HG03378 (cell line): Measurements from ENCODE around the gene PAX8.
"Not testable (repeated sequence)": the region's sequence is repeated elsewhere in the genome, so short reads cannot be mapped to it uniquely, and the experiment has no call there.

Experiments
- ATAC-seq: cut with Tn5 transposase; IDR thresholded peaks from one replicate; pipeline ENCODE4 v1.9.1; 2021; ENCODE audit warnings: mild to moderate bottlenecking, moderate library complexity; ENCODE audit not compliant: unreplicated experiment

The PAX8 gene

DNA sequence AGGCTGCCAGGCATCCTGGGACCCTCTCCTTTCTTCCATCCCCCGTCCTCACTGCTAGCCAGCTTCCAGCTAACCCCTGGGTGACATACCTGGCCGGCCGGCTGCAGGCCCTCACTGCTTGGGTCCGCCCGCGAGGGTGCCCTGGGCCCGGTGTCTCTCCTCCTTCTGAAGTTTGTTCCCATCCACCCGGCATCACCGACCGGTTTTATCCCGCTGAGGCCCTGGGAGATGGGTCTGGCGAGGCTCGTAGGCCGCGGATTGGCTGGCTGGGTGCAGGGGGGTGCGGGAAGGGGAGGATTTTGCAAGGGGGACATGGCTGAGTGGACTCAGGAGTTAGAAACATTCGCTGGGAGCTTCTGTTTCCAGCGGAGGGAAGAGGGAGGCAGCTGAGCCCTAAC lies at the start of gene PAX8:
TSS of gene PAX8 (minus strand) at position 180 of the 398 bp plus-strand sequence. CDS start 527 bp downstream, outside the sequence.
- no peak for ATAC-seq

DNA sequence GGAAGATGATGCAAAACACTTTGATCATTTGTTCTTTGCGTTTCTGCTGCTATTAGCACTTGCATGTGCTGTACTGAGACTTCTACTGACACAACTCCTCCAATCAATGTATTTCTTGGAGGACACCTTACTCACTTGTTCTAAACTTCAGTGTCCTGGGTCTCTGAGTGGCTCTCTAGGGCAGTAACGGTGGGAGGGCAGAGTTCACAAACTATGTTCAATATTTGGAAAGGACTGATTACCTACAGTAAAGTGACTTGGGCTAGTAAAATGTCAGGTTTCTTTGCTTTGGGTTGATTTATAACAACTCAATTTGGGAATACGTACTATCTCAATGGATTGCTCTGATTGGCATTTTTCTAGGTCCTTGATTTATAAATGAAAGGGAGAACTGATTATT lies 49.3 kb upstream of the PAX8 start:
- no peak for ATAC-seq

DNA sequence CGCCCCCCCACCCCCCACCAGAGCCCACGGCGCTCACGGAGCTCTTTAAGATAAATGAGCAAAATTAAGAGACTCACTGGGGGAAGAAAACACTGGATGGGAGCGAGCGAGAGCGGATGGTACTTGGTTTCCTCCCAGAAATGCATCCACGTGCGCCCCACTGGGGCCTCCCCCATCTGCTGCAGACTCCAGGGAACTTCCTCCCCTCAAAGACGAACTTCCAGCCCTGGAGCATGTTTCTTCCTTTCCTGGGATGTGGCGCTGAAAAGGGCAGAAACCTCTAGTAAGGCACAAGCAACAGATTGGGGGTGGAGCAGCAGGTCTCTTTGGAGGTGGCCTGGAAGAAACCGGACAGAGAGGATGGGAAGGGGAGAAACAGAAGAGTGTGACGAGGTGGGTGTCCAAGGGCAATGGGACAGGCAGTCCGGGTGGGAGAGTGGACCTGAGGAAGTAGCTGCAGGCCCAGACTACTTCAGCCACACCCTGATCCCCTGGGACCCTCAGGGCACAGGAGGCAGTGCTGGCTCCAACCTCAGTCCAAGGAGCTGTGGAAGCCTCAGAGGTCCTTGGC lies 46.5 kb upstream of the PAX8 start:
- ATAC-seq, result not testable (repeated sequence)

DNA sequence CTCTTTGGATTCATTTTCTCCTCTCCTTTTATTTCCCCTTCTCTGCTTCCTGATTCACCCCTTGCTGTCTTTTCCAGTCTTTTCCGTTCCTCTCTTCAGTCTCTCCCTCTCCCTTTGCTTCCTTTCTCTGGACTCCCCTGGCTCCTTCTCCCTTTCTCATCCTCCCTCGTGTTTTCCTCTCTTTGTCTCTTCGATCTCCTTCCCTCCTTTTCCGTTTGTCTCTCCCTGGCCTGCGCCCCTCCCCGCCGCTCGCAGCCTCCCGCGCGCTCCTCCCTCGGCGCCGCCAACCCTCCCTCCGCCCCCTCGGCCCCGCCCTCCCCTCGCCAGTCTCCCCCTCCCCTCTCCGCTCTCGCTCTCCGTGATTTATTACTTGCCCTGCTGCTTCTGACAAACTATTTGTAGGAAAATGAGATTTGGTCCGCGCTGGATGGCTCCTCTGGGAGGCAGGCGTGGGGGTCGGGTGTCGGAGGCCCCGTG lies 46.0 kb upstream of the PAX8 start:
- ATAC-seq, result no peak

DNA sequence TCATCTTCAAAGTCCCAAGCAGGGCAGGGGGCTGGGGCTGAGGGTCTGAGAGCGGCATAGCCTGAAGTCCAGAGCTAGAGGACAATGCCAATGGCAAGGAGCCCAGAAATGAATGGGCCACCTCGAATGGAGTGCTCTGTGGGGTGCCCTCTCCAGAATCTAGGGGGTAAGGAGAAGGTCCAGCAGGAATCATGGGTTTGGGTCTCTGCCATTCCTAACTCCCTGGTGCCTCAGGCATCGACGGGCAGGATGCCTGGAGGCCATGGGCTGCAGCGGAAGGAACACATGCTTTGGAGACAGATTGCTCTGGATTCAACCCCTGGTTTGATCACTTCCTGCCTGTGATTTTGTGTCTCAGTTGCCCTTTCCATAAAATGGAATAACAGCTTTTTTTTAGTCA lies 44.4 kb upstream of the PAX8 start:
- ATAC-seq, result not testable (repeated sequence)

DNA sequence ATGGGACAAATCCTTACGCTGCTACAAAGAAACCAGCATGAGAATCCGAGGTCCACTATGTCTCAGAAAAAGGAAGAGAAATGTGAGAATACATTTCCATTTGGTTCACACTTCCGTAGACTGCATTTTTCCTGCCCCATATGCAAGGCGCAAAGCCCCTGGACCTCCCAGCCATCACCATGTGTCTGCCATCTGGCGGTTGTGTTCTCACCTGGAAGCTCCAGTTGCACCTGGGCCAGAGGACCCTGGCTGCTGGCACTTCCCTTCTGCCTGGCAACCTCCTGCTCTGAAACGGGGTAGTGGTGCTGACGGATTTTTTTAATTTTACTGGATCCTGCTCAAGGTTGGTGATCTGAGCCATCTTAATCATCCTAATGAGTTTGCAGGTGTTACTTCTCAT lies 41.4 kb upstream of the PAX8 start:
- ATAC-seq, result not testable (repeated sequence)

DNA sequence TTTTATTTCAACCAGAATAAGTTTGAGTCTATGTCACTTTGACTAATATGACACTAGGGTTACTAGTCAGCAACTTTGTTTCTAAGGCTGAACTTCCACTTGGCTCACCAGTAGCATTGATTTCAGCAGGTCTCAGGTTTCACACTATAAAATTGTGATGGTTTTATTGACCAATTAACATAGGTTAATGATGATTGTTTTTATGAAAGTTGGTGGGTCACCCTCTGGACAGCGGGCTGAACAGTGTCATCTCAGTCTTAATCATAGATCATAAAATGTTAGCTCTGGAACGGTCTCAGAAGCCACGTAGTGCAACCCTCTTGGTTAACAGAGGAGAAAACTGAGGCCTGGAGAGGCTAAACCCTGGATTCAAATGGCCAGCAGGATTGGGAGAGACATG lies 40.2 kb upstream of the PAX8 start:
- not testable (repeated sequence) for ATAC-seq

DNA sequence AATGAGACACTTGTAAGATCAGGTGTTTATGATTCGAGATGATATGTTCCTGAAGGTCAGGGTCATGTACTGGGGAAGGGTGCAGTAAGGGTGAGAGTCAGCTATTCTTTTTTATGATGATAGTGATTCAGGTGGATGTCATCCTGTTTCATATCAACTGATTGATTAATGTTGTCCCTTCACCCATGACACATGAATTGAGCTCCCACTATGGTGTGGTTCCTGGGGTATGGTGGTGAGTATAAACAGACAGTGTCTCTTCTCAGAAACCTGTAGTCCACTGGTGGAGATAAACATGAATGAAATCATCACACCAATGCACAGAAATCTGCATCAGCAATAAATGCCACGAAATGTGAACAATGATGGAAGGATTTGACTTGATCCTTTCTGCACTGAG lies 37.4 kb upstream of the PAX8 start:
- no peak for ATAC-seq

DNA sequence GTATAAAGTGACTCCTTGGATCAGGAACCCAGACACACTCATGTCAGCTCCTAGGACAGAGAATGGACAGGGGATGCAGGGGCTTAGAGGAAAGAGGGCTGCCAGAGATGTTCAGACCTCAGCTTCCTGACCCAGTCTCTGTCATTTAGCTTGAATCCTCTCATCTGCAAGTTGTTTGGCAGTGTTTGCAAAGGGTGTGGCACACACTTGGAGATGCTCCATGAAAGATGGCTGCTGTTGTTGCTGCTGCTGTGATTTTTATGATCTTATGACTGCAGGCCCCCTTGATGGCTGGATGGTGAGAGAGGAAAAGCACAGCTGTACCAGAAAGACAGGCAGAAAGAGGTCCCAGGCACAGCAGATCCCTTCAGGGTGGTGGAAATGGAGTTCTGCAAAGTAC lies 35.9 kb upstream of the PAX8 start:
- not testable (repeated sequence) for ATAC-seq

DNA sequence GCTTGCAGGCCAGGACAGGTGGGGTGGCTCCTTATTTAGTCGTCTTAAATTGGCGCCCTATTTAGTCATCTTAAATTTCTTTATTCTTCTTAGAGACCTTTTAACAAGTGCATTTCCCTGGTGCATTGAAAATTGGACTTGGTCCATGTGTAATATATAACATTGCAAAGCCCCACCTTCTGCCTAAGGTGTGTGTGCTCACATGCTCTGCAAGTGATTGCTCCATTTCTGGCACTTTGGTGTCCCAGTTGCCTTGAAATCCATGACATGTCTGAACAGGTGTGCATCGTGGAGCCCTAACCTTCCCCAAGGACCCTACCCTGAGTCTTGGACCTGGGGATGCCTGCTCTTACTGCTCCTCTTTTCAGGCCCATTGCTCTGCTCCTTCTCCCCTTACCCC lies 35.5 kb upstream of the PAX8 start:
- not testable (repeated sequence) for ATAC-seq

DNA sequence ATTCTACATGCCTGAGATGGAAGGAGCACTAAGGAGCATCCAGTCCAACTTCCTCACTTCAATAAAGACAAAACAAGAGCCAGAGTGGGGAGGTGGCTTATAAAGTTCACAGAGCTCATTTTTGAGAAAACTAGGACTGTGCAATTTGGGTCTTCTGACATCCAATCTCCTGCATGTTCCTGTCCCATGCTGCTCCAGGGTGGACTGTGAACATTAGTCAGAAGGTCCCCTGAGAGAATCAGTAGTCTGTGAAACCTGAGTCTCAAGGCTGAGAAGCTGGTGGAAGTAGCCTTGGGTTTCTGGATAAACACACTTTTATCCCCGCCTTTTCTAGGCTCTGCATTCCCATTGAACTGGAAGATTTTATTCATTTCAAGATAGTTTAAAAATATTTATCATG lies 33.1 kb upstream of the PAX8 start:
- ATAC-seq, result not testable (repeated sequence)

DNA sequence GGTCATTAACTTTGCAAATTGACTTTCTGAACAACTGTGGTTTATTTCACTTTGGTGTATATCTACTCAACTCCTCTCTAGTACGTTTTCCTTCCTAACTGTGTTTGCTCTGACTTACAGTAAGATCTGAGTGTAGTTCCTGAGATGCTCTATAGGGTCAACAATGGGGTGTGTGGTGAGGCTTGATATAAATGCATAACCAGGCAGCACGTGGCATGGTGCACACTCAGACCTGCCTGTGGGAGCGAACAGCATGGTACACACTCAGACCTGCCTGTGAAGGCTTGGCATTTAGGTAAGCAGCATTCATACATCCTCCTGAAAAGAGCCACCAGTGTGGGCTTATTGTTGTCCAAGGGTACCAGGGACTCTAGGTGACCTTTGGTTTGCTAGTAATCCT lies 32.5 kb upstream of the PAX8 start:
- not testable (repeated sequence) for ATAC-seq

DNA sequence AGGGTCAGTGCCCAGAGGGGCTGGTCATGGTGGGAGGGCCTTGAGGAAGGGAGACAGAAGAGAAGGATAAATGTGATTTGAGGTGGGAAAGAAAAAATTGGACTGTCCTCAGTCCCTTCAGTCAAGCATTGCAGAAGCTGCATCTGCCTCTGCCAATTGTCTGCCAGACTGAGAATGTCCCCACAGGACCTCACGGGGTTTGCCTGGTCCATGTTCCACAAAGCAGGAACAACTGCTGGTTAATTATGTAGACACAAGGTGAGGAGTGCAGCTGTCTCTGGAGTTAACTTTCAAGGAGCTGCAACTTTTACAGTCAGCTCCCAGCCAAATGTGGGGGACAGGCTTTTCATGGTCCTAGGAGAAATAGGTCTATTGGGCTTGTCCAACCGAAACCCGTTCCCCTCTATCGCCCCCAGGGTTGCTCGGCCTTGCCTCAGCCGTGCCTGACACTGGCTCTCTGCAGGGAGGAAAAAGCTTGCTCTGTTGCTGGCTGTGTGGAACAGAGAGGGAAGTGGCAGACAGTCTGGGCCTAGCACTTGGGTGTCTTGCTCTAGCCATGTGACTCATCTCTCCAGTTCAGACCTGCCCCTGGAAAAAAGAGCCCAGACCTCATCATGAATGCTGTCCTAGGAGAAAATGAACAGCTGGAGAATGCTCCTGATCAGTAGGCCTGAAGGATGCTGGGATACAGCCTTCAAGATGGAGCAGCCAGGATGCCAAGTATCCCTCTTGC lies 31.1 kb upstream of the PAX8 start:
- no peak for ATAC-seq

DNA sequence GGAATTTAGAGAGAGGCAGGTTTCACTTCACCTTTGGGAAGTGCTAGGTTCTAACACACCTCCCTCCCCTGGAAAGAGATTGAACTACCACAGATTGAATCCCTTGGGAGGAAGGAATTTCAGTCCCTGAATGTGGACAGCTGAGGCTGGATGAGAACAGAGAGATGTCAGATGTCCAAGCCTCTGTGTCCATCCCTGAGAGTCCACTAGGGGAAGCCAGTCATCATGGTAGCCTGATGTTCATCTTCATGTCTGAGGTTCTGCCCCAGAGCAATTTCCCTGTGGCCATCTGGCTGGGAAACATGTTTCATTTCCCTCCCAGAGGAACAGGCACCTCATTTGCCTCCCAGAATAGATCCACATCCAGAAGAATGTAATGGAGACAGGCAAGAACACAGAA lies 30.1 kb upstream of the PAX8 start:
- not testable (repeated sequence) for ATAC-seq

DNA sequence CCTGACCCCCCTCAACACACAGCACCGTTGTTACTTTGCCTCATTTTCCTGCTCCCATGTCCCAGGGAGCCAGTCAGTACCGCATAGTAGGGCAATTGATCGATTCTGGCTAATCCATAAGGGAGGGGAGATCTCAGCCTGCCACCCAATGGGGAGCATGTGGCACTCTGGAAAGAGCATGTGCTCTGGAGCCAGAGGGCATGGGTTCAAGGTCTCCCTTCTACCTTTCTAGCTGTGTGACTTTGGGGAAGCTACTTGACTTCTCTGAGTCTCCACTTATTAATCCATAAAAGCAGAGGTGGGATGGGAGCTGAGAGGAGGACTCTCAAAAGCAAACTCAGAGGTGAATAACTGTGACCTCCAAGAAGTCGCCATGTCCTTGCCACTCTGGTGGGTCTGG lies 27.5 kb upstream of the PAX8 start:
- ATAC-seq, result not testable (repeated sequence)

DNA sequence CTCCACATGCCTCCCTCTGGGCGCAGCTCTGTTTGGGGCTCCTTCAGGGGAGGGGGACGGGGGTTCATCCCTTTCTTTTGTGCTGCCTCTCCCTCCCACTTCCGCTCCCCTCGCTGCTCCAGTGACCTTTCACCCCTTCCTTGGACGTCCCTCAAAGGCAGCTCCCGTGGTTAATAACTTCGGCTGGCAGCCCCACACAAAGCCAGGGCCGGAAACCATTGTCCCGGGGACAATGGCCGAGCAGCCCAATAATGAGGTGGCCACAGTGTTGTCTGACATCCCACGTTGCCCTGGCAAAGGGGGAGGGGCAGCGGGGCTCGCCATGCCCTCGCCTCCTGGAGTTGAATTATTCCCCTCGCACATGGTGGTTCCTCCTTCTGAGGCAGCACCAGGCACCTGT lies 27.0 kb upstream of the PAX8 start:
- not testable (repeated sequence) for ATAC-seq

DNA sequence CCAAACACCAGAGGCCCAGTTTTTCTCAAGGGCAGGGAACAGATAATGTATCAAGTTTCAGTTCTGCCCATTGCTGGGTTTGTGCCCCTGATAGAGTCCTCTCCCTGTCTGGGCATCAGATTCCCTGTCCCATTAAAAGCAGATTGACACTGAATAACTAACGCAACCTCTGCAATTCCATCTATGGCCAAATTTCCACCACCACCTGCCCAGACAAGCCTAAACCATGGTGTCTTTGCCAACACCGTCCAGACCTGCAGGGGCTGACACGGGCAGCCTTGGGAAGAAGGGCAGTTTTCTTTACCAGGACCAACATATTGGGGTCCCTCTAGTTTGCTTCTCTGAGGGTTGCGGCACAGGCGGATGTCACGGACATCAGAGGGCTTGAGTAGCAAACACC lies 26.4 kb upstream of the PAX8 start:
- ATAC-seq, result no peak

DNA sequence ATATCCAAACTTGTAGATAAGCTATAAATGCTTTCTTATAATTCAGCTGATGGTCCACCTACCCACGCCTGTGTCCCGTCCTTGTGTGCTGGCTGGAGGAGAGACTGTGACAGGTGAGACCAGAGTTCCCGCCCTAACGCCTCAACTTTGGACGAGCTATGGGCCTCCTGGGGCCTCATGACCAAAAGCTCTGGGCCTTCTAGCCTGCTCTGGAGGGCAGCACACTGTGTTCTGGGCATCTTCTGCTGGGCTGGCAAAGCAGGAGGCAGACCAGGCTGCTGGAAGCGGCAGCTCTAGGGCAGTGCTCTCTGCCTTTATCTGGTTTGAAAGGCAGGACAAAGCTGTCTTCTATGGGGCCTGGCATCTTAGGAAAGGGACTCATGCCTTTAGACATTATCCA lies 26.0 kb upstream of the PAX8 start:
- ATAC-seq, result no peak

DNA sequence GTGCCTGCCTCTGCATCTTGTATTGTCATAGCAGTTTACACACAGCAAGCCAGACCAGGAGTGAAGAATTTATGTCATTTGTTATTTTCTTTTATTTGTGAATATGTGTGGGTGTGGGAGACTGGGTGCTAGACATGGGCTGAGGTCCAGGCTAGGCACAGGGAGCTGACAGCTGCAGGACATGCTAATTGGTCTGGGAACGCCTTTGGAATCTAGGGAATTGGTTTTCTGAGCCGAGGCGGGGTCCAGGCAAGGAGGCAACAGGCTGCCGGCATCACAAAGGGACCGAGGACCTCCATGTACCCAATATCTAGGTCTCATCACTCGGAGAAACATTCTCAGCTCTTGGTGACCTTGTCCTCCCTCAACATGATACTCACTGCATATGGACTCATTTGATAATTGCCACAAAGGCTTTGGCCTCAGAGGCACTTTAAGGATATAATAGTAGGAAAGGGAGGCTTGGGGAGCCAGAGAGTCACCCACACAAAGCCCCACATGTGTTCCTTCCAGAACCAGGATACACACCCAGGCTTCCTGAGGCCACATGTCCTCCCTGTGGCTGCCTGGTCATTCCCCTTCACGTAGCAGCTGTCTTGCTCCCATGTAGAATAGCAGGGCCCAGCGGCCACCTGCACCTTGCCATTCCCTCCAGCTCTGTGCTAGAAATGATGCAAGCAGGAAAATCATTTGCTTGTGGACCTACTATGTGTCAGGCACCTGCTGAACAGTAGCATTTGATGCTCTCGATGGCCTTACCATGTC lies 23.7 kb upstream of the PAX8 start:
- ATAC-seq, result not testable (repeated sequence)

DNA sequence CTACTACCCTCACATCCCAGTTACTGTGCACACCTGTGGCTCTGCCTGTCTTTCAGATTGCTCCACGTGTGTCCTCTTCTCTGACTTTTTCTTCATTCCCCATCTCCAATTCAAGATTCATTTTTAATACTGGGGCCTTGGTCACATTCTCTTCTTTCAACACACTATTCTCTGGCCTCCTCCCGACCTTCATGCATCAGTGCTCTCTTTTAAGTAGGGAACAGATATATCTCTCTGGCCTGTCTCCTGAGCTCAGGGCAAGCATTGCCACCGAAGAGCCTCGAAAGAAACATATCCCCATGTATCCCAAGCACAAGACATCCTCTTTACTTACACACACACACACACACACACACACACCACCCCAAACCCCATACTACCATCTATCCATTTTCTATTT lies 21.6 kb upstream of the PAX8 start:
- no peak for ATAC-seq

DNA sequence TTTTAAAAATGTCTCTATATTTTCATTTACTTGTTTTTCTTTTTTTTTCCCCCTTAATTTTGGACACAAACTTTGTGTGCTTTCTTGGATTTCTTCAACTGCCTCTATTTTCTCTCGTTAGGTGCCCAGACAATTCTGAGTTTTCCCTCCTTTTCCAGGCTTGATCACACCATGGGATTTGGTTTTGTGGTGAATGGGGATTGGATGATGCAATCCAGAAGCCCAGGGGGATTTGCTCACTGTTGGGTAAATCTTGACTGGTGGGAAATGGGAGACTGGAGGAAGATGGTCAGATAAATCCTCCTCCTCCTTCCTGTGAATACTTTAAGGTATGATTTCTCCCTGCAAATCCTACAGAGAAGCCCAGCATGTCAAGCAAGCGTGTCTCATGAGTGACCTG lies 19.5 kb upstream of the PAX8 start:
- ATAC-seq, result no peak

DNA sequence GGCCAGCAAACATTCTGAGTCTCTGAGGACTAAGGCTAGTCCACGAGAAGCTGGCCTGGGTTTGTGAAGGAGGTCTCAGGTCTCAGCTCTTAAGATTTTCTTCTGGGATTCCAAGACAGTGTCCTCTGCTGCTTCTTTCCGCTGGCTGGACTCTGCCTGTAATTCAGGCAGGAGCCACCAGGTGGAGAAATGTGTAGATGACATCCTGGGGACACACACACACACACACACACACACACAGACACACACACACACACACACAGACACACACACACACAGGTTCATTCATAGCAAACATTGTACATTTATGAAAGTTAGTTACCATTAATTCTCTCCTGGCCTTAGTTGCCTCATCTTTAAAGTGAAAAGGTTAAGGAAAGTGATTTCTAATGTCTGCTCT lies 18.9 kb upstream of the PAX8 start:
- ATAC-seq, result not testable (repeated sequence)
